A549 treated with AZD9567 at 1 μM for 4 hours (cell line): Measurements from ENCODE around the gene MAST2. TPM values are rescaled to one million over a fixed set of nuclear protein-coding genes. Genes with fewer than 3 reads are reported as not detected.

ENCODE experiments used
- total RNA-seq: library from RNA; stranded (reverse); fragments of 200-300 nt; extraction: Qiagen RNA extraction; gene quantifications from 5 replicates; pipeline ENCODE4 v1.2.3, GENCODE V29; 2022; ENCODE audit not compliant: insufficient read depth

Gene MAST2
- 17.4 to 29.0 TPM (median 19.4 TPM) in 5 replicates for total RNA-seq

GRCh38 chr1:45803299-45803780 lies at the start of gene MAST2:
TSS of gene MAST2 (plus strand) at chr1:45803612. CDS start at chr1:45803896, 284 bp downstream.

Other genes with a start within 250 kb of the MAST2 start
- gene NASP, start 219.6 kb upstream of the MAST2 start, total RNA-seq, result 119 to 140 TPM (median 130 TPM) in 5 replicates
- gene CCDC17, start 179.6 kb upstream of the MAST2 start, total RNA-seq, result 0.28 to 0.53 TPM (median 0.36 TPM) in 4 of 5 replicates, not detected in the other
- 30.7 to 41.9 TPM (median 34.8 TPM) in 5 replicates for gene GPBP1L1, start 117.1 kb upstream of the MAST2 start, total RNA-seq
- 16.8 to 21.1 TPM (median 17.9 TPM) in 5 replicates for gene TMEM69, start 115.4 kb upstream of the MAST2 start, total RNA-seq
- 4.1 to 5.3 TPM (median 5.1 TPM) in 5 replicates for gene IPP, start 53.0 kb upstream of the MAST2 start, total RNA-seq